ENCODE results near the gene NOG.

NOG gene

GRCh38 chr17:56639517-56639916 lies 46.0 kb downstream of the NOG start:
- no peak for DNase-seq

DNA sequence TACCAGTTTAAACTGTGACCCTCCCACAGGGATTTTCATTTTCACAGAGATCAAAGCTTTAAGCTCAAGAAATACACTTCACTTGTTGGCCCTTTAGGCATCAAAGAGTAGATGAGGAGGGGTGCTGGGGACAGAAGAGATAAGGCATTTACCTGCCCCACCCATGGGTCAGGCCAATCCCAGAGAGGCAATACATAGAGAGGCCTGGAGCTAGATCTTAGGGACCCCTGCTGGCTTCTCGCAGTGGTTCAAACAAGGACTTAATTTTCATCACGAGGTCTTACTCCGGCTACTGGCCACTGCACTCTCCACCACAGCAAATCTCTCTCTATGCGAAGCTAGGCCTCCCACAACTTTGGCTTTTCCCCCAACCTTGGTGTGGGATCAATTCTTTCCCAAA lies 46.6 kb downstream of the NOG start:
- no peak for DNase-seq

- no peak for DNase-seq
Measured at GRCh38 chr17:56641373-56641772, 47.9 kb downstream of the NOG start.

- DNase-seq: no peak
Measured at GRCh38 chr17:56641894-56642293, 48.4 kb downstream of the NOG start.

- no peak for DNase-seq
Measured at GRCh38 chr17:56642424-56642823, 48.9 kb downstream of the NOG start.
